Neuronal stem cell (in vitro differentiated cells): ENCODE measurements around the gene CCN2.
A peak's percentile ranks its signal among the peaks of the same experiment; 100 is the strongest.

Source experiments
- DNase-seq: peaks from one replicate; pipeline ENCODE4 v3.0.0-alpha.2; 2013; ENCODE audit warnings: low spot score
- H2AFZ ChIP-seq: one replicate; pipeline ENCODE4 v1.6.1; 2013; ENCODE audit warnings: mild to moderate bottlenecking, low read length, inconsistent platforms
- H2AK5ac ChIP-seq: 2 replicates; pipeline ENCODE4 v1.6.1; 2013; ENCODE audit warnings: low read depth, mild to moderate bottlenecking, inconsistent platforms, low read length, moderate library complexity, mixed read lengths
- H2BK120ac ChIP-seq: 2 replicates; pipeline ENCODE4 v1.6.1; 2013; ENCODE audit warnings: low read depth, mild to moderate bottlenecking, inconsistent platforms, low read length, moderate library complexity, mixed read lengths
- H2BK12ac ChIP-seq: one replicate; pipeline ENCODE4 v1.6.1; 2013; ENCODE audit warnings: low read length, inconsistent platforms
- H2BK15ac ChIP-seq: 2 replicates; pipeline ENCODE4 v1.6.1; 2013; ENCODE audit warnings: mild to moderate bottlenecking, low read length, inconsistent platforms, mixed read lengths
- H2BK5ac ChIP-seq: one replicate; pipeline ENCODE4 v1.6.1; 2013; ENCODE audit warnings: inconsistent platforms, mild to moderate bottlenecking, low read length, moderate library complexity
- H3K14ac ChIP-seq: one replicate; pipeline ENCODE4 v1.6.1; 2013; ENCODE audit warnings: low read length, inconsistent platforms
- H3K18ac ChIP-seq: 2 replicates; pipeline ENCODE4 v1.6.1; 2013; ENCODE audit warnings: low read length, inconsistent platforms
- H3K23ac ChIP-seq: 2 replicates; pipeline ENCODE4 v1.6.1; 2013; ENCODE audit warnings: low read depth, mild to moderate bottlenecking, mixed read lengths, low read length, inconsistent platforms; ENCODE audit not compliant: poor library complexity
- H3K27ac ChIP-seq: replicated peaks from 3 replicates; pipeline ENCODE4 v1.5.1; 2013; ENCODE audit warnings: low read length, inconsistent platforms
- H3K27me3 ChIP-seq, 3 experiments: 2 replicates each; pipeline ENCODE4 v1.6.1; 2013; ENCODE audit warnings: low read length in 3 of 3, mild to moderate bottlenecking in 2 of 3, inconsistent platforms in 1 of 3, low read depth in 1 of 3, mixed read lengths in 1 of 3, moderate library complexity in 1 of 3; ENCODE audit not compliant: control insufficient read depth in 3 of 3, insufficient read depth in 3 of 3
- H3K36me3 ChIP-seq, 2 donors: replicated peaks in 1 of 2; 2 replicates each; pipeline ENCODE4 v1.6.1; 2013; ENCODE audit warnings: low read length in 2 of 2; ENCODE audit not compliant: control insufficient read depth in 2 of 2, insufficient read depth in 2 of 2
- H3K4ac ChIP-seq: 2 replicates; pipeline ENCODE4 v1.6.1; 2013; ENCODE audit warnings: inconsistent platforms, mild to moderate bottlenecking, low read length, moderate library complexity
- H3K4me1 ChIP-seq, 2 donors: 1 replicate in 1 of 2; 2 replicates in 1 of 2; pipeline ENCODE4 v1.6.1; 2013; ENCODE audit warnings: low read length in 2 of 2, low read depth in 1 of 2; ENCODE audit not compliant: control insufficient read depth in 2 of 2, insufficient read depth in 1 of 2
- H3K4me2 ChIP-seq: one replicate; pipeline ENCODE4 v1.6.1; 2013; ENCODE audit warnings: mild to moderate bottlenecking, low read length, inconsistent platforms; ENCODE audit not compliant: insufficient read depth, poor library complexity, severe bottlenecking
- H3K4me3 ChIP-seq, 2 donors: 2 replicates each; pipeline ENCODE4 v1.5.1; 2013; ENCODE audit warnings: low read length in 2 of 2, mild to moderate bottlenecking in 2 of 2, inconsistent platforms in 1 of 2, moderate library complexity in 1 of 2
- H3K79me1 ChIP-seq: one replicate; pipeline ENCODE4 v1.6.1; 2013; ENCODE audit warnings: low read depth, mild to moderate bottlenecking, inconsistent platforms, low read length, moderate library complexity
- H3K9ac ChIP-seq: one replicate; pipeline ENCODE4 v1.6.1; 2013; ENCODE audit warnings: mild to moderate bottlenecking, low read depth, low read length, inconsistent platforms; ENCODE audit not compliant: poor library complexity
- H3K9me3 ChIP-seq, 2 donors: replicated peaks in 1 of 2; 2 replicates each; pipeline versions ENCODE3 to v1.6.1; 2013; ENCODE audit warnings: low read length in 2 of 2, mild to moderate bottlenecking in 2 of 2, inconsistent platforms in 1 of 2, low read depth in 1 of 2, mixed read lengths in 1 of 2, moderate library complexity in 1 of 2; ENCODE audit not compliant: control insufficient read depth in 2 of 2, insufficient read depth in 1 of 2
- H4K8ac ChIP-seq: one replicate; pipeline ENCODE4 v1.6.1; 2013; ENCODE audit warnings: low read depth, mild to moderate bottlenecking, inconsistent platforms, low read length, moderate library complexity
- H4K91ac ChIP-seq: one replicate; pipeline ENCODE4 v1.6.1; 2013; ENCODE audit warnings: low read length, low read depth, mild to moderate bottlenecking, inconsistent platforms; ENCODE audit not compliant: poor library complexity
- WGBS, 2 donors: extraction: QIAGEN DNeasy Blood & Tissue Kit; methylation state at CpG; one replicate each; pipeline ENCODE4 v1.1.7; 2013; ENCODE audit warnings: missing lambda C conversion rate in 2 of 2, mixed read lengths in 1 of 2; ENCODE audit not compliant: insufficient read length in 2 of 2, insufficient replicate concordance in 1 of 2; ENCODE audit errors: extremely low coverage in 2 of 2; 5-methylcytosine and 5-hydroxymethylcytosine counted together

CCN2 gene

GRCh38 chr6:131958095-131958494 lies 6.9 kb upstream of the CCN2 start:
- no peak overlapping the region for H2AK5ac ChIP-seq
- peaks cover 14 to 16% of the 10 kb centered on the region in 2 donors for H3K4me1 ChIP-seq
- H4K8ac ChIP-seq: no peak overlapping the region
- H3K18ac ChIP-seq: no peak overlapping the region
- H3K9me3 ChIP-seq: no peaks in the 10 kb centered on the region
- no peak overlapping the region for H2BK12ac ChIP-seq
- H3K79me1 ChIP-seq: no peaks in the 10 kb centered on the region
- no peak overlapping the region for H2BK15ac ChIP-seq
- no peak overlapping the region for H3K4ac ChIP-seq
- H2BK120ac ChIP-seq: no peak overlapping the region
- no CpG with 5 or more reads among the region's 3 CpGs for WGBS, 2 donors
- H3K4me2 ChIP-seq: no peak overlapping the region
- no peak overlapping the region for H3K14ac ChIP-seq
- no peak overlapping the region for H3K27ac ChIP-seq
- no peak overlapping the region for H2BK5ac ChIP-seq
- no peaks in the 10 kb centered on the region for H3K36me3 ChIP-seq
- H3K27me3 ChIP-seq: no peaks in the 10 kb centered on the region
- no peak overlapping the region for H3K9ac ChIP-seq
- no peak overlapping the region for H2AFZ ChIP-seq
- no peak overlapping the region for H4K91ac ChIP-seq
- no peak overlapping the region for H3K23ac ChIP-seq
- no peak for DNase-seq
- no peak overlapping the region for H3K4me3 ChIP-seq

DNA sequence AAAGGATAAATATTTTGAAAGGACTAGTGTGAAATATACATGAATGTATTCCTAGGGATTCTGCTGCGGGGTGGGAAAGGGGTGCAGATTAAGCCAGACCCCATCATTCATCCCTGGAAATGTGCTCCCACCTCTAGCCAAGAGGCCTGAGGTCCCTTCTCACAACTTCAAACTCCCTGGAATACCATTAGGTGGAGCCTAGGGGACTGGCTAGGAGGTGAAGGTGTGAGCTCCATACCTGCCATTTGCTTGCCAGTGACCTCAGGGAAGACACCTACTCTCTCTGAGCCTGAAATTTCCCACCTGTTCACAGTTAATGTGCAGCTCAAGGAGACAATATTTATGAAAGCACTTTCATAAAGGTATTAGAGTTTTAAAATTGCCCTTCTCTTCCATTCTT lies 4.7 kb upstream of the CCN2 start:
- H3K4me3 ChIP-seq: no peak overlapping the region
- H3K14ac ChIP-seq: no peak overlapping the region
- no peaks in the 10 kb centered on the region for H3K9me3 ChIP-seq
- H3K27me3 ChIP-seq: no peaks in the 10 kb centered on the region
- H3K9ac ChIP-seq: no peak overlapping the region
- no peak overlapping the region for H3K27ac ChIP-seq
- no peak overlapping the region for H2BK15ac ChIP-seq
- no peak for DNase-seq
- H2BK12ac ChIP-seq: no peak overlapping the region
- no peak overlapping the region for H2AK5ac ChIP-seq
- no peak overlapping the region for H3K4me2 ChIP-seq
- no peak overlapping the region for H4K91ac ChIP-seq
- no peak overlapping the region for H2AFZ ChIP-seq
- no peaks in the 10 kb centered on the region for H3K79me1 ChIP-seq
- peaks cover 21 to 29% of the 10 kb centered on the region in 2 donors for H3K4me1 ChIP-seq
- no peak overlapping the region for H2BK120ac ChIP-seq
- no peaks in the 10 kb centered on the region for H3K36me3 ChIP-seq
- H3K4ac ChIP-seq: no peak overlapping the region
- H4K8ac ChIP-seq: no peak overlapping the region
- no CpG with 5 or more reads among the region's 1 CpG for WGBS, 2 donors
- no peak overlapping the region for H2BK5ac ChIP-seq
- H3K23ac ChIP-seq: no peak overlapping the region
- H3K18ac ChIP-seq: no peak overlapping the region

DNA sequence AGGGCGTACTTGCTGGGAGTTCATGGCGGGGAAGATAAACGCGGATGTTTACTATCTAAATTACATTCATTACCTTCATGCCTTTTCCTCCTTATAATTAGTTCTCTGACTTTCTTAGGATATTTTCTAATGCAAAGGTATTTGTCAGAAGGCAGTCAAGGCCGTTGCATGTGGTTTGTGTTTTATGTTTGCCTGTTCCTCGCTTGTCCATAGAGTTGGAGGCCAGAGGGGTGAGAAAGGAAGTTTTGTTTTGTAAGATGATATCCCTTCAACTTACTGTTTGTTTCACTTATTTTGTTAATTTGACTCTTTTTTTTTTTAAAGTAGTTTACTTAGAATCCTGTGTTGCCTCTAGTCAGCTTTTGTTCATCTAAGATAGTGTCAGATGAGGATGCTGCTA lies 4.0 kb upstream of the CCN2 start:
- Histone ChIP-seq H3K4ac (no peak overlapping the region), H4K8ac (no peak overlapping the region), H3K23ac (no peak overlapping the region), H3K9me3 (no peaks in the 10 kb centered on the region), H3K18ac (no peak overlapping the region), H3K27ac (no peak overlapping the region), H3K79me1 (no peaks in the 10 kb centered on the region), H2BK15ac (no peak overlapping the region), H3K36me3 (peaks cover 1 to 2% of the 10 kb centered on the region in 2 donors), H3K4me1 (peaks cover 21 to 31% of the 10 kb centered on the region in 2 donors), H3K14ac (no peak overlapping the region), H2BK5ac (no peak overlapping the region), H3K4me2 (no peak overlapping the region), H2AK5ac (no peak overlapping the region), H3K9ac (no peak overlapping the region), H2BK12ac (no peak overlapping the region), H3K27me3 (no peaks in the 10 kb centered on the region), H3K4me3 (no peak overlapping the region), H2BK120ac (no peak overlapping the region), H4K91ac (no peak overlapping the region), H2AFZ (peak overlapping the region; percentile 51)
- no peak for DNase-seq
- no CpG with 5 or more reads among the region's 6 CpGs for WGBS, 2 donors

DNA sequence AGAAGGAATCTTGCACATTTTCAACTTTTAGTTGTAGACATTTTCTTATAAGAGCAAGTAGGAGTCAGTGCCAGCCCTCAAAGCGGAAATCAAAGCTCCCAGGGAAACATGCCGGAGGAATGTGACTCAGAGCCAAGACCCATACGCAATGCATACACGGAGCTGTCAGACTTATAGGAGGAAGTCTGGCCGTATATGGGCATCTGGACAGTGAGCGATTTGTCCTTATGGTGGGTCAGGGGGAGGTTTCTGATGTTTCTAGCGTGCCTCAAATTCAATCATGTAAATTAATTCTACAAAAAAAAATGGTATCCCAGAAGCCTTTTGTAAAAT lies 3.6 kb upstream of the CCN2 start:
- no peak overlapping the region for H3K4ac ChIP-seq
- H3K18ac ChIP-seq: no peak overlapping the region
- no peak overlapping the region for H2BK12ac ChIP-seq
- H3K23ac ChIP-seq: no peak overlapping the region
- H3K4me2 ChIP-seq: no peak overlapping the region
- H3K27me3 ChIP-seq: no peaks in the 10 kb centered on the region
- H3K14ac ChIP-seq: no peak overlapping the region
- peaks cover 21 to 34% of the 10 kb centered on the region in 2 donors for H3K4me1 ChIP-seq
- H2AK5ac ChIP-seq: no peak overlapping the region
- H3K27ac ChIP-seq: no peak overlapping the region
- H3K36me3 ChIP-seq: peaks cover 5 to 7% of the 10 kb centered on the region in 2 donors
- no peak overlapping the region for H2BK5ac ChIP-seq
- no peak for DNase-seq
- H3K79me1 ChIP-seq: no peaks in the 10 kb centered on the region
- H4K8ac ChIP-seq: no peak overlapping the region
- H2BK15ac ChIP-seq: no peak overlapping the region
- H2BK120ac ChIP-seq: no peak overlapping the region
- WGBS, 2 donors: no CpG with 5 or more reads among the region's 7 CpGs
- H2AFZ ChIP-seq: peak overlapping the region; percentile 51
- H4K91ac ChIP-seq: no peak overlapping the region
- H3K9me3 ChIP-seq: no peaks in the 10 kb centered on the region
- H3K4me3 ChIP-seq: no peak overlapping the region
- H3K9ac ChIP-seq: no peak overlapping the region
